Measurements from ENCODE around the gene GPR42.

GPR42 gene, protein sequence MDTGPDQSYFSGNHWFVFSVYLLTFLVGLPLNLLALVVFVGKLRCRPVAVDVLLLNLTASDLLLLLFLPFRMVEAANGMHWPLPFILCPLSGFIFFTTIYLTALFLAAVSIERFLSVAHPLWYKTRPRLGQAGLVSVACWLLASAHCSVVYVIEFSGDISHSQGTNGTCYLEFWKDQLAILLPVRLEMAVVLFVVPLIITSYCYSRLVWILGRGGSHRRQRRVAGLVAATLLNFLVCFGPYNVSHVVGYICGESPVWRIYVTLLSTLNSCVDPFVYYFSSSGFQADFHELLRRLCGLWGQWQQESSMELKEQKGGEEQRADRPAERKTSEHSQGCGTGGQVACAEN

DNA sequence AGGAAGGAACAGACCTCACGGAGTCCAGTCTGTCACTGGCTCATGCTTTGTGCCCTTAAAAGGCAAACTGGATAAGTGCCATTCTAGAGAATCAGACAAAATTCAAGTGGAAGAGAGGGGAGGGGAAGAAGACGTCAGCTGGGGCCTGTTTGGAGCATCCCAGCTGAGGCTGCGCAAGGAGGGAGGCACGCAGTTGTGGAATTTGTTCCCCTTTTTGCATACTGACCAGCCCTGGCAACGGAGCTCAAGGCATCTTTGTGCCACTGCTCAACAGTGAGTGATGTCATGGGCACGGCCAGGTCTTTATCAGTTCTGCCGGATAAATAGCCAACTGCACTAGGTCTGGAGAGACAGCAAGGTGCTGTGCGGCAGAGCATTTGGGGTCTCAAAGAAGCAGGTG is at the start of gene GPR42:
TSS of gene GPR42 (plus strand) at position 347 of the 400 bp plus-strand sequence. CDS start 292 bp downstream, outside the sequence.
- no peak for DNase-seq

DNA sequence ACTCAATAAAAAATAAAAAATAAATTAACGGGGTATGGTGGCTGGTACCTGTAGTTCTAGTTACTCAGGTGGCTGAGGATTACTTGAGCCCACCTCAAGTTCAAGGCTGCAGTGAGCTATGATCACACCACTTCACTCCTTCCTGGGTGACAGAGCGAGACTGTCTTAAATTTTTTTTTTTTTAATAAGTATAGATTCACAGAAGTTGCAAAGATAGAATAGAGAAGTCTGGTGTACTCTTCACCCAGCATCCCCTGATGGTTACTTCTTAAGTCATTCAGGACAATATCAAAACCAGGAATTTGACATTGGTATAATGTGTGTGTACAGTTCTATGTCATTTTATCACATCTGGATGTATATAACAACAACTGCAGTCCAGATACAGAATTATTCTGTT is 49.6 kb upstream of the GPR42 start:
- no peak for DNase-seq

DNA sequence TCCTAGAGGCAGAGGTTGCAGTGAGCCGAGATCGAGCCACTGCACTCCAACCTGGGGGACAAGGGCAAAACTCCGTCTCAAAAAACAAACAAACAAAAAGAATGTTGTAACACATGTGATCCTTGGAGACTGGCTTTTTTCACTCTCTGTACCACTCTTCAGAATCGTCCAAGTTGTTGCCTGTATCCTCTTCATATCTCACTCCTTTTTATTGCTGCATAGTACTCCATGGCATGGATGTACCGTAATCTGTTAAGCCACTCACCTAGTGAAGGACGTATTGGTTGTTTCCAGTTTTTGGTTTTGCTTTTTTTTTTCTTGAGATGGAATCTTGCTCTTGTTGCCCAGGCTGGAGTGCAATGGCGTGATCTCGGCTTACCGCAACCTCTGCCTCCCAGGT is 48.9 kb upstream of the GPR42 start:
- DNase-seq, result no peak

DNA sequence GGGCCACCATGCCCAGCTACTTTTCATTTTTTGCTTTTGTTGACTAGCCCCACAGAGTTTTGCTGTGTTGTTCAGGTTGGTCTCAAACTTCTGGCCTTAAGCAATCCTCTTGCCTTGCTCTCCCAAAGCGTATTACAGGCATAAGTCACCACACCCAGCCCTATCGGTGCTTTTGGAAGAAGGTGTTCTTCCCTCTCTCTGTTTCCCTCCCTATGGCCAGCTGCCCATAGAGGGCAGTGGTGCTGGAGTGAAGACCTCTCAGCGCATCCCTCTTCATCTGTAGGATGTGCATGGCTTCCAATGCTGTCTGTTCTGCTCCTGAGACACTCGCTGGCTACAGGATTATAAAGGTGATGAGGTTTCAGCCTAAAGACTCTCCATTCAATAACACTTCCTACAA is 43.2 kb upstream of the GPR42 start:
- DNase-seq, result peak; percentile 27

DNA sequence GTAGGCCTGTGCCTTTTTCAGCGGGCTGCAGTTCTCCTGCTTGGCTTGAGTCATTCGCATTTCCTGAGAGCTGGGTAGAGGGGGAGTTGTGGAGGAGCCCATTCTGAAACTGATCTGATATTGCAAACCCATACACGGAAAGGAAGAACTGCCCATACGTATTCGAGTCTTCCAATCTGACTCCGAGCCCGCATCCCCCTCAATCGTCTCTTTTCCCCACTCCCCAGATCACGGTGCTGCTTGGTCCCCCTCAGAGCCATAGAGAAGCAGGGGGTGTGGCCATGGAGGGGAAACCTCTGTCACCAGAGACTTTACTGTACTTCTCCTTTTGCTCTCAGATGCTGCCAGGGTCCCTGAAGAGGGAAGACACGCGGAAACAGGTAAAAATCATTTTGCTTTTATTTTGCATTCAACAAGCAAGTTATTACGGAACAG is 42.0 kb upstream of the GPR42 start, which contains the start of gene CD22:
TSS of gene CD22 (plus strand) at position 337 of the 435 bp plus-strand sequence. CDS start 2,854 bp downstream, outside the sequence.
- DNase-seq, result peak; percentile 64

DNA sequence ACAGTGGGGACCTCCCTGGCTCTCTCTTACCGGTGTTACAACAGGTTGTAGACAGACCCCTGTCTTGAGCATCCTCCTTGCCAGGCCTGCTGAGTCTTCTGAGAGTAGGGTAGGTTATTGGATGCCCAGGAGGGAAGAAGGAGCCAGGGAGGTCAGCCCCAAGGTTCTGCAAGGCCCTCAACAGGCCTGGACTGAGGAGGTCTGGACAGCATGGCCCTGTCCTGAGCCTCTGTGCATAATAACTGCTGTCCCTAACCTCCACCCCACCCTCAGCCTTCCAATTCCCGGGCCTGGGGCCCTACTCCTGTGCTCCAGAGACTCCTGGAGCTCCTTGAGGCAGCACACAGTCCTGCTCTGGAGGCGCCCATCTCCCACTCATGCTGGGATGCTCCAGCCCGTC is 41.5 kb upstream of the GPR42 start:
- no peak for DNase-seq

DNA sequence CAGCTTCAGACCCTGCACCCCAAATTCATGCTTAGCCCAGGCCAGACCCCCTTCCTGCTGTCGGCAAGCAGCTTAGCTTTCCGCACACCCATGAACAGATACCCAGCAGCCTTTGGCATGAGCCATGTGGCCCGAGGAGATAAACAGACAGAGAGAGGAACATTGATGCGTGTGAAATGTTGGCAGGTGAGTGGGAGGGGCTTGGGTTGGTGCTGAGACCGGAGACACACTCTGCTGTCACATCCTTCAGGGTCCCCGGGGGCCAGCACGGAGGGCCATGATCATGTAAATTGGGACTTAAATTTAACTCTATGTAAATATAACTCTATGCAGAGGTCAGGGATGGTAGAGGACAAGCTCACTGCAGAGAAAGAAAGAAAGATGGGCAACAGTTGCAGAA is 40.4 kb upstream of the GPR42 start:
- no peak for DNase-seq

DNA sequence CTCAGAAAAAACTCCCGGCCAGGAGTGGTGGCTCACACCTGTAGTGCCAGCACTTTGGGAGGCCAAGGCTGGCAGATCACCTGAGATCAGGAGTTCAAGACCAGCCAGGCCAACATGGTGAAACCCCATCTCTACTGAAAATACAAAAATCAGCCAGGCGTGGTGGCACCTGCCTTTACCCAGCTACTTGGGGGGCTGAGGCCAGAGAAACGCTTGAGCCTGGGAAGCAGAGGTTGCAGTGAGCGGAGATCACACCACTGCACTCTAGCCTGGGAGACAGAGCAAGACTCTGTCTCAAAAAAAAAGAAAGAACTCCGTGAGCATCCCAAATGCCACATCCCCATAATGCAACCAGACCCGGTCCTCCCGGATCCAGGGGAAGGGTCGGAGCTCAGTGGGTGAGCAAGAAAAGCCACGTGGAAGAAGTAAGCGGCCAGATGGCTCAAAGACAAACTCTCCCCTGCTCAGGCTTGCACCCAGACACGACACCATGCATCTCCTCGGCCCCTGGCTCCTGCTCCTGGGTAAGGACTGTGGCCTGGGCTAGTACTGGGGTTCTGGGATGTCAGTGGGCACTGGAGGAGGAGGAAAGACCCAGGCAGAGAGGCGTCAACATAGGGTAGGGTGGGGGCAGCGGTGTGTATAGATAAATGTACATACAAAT is 39.2 kb upstream of the GPR42 start:
- no peak for DNase-seq

DNA sequence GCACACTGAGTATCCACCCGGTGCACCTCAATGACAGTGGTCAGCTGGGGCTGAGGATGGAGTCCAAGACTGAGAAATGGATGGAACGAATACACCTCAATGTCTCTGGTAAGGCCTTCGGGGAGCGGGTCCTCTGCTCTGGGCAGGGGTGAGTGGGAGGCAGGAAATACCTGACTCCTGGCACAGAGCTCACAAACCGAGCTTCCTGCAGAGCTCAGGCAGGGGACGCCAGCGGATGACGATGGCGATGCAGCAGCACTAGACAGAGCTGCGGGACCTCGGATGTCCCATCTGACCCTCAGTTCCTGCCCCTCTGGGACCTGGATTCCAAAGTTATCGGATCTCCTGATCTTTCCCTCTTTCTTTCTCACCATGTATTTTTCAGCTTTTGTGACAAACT is 38.1 kb upstream of the GPR42 start:
- no peak for DNase-seq

DNA sequence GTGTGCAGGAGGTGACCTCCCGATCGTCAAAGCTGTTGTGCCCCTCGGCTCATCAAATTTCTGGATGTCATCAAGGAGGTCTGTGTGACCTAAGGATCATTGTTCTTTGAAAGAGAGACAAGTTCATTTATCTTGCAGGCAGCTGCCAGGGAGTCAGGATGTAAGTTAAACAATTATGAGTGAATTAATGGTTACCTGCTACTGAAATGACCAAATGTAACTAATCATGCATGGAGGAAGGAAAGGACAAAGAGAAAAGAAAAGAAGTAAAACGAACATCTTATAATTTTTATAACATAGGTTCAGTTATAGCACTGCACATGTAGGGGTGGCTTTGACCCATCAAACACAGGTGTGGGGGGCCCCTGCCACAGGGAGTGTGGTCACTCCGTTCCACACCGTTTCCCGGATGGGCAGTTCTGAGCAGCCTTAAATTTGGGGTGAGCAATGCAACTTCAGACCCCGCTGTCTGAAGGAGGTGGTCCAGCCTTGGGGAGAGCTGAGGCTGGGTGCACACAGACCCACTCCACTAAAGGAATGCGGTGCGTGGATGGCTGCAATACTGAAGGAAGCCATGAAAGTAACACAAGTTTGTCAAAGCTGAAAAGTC is 36.6 kb upstream of the GPR42 start:
- DNase-seq, result no peak

DNA sequence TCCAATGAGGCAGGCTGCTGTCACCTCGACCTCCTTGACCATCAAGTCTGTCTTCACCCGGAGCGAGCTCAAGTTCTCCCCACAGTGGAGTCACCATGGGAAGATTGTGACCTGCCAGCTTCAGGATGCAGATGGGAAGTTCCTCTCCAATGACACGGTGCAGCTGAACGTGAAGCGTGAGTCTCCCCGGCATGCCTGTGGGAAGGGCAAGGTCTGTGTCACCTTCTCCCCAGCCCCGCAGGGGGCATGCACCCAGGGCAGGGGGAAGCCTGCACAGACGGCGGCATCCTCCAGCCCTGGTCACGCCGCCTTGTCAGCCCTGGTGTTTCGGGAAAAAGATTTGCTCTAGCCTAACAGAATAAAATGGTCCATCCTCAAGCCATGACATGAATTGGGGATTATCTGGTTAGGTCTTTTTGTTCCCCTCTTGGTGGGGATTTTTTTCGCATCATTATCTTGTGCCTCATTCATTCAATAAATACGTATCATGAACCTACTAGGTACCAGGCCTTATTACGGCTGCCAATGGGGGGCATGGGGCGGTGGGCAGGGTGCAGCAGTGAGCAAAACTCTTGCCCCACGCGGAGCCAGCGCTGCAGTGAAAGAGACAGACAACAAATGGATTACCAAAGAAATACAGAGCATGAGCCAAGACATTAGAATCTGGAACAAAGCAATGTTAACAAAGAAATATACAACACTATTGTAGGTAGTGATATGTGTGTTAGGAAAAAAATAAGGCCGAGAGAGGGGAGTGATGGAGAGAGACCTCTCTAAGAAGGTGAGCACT is 34.5 kb upstream of the GPR42 start:
- DNase-seq, result no peak

DNA sequence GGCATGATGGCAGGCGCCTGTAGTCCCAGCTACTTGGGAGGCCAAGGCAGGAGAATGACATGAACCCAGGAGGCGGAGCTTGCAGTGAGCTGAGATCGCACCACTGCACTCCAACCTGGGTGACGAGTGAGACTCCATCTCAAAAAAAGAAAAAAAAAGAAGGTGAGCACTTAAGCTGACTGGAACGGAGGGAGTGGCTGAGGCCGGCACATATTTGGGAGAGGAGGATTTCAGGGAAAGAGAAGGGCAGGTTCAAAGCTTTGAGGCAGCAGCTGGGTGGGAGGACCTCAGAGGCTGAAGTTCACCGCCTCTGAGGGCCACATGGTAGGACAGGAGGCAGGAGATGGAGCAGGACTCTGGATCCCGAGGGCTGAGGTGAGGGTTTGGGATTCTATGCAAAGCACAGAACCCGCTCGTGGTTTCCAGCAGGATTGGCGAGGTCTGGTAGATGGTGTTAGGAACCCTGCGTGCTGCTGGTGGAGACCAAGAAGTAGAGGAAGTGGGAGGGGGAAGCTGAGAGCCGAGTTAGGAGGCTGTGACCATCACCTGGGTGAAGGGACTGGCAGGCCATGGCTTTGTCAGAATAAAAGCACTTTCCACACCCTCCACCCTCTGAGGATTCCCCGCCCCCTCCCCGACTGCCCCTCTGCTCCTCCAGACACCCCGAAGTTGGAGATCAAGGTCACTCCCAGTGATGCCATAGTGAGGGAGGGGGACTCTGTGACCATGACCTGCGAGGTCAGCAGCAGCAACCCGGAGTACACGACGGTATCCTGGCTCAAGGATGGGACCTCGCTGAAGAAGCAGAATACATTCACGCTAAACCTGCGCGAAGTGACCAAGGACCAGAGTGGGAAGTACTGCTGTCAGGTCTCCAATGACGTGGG is 33.5 kb upstream of the GPR42 start:
- DNase-seq, result no peak

DNA sequence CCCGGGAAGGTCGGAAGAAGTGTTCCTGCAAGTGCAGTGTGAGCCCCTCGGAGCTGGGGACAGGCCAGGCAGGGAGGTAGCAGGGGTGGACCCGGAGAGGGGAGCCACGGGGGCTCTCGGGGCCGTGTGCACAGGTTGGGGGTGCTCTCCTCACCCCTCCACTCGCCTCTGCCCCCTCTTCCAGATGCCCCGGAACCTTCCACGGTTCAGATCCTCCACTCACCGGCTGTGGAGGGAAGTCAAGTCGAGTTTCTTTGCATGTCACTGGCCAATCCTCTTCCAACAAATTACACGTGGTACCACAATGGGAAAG is 32.9 kb upstream of the GPR42 start:
- DNase-seq, result no peak

DNA sequence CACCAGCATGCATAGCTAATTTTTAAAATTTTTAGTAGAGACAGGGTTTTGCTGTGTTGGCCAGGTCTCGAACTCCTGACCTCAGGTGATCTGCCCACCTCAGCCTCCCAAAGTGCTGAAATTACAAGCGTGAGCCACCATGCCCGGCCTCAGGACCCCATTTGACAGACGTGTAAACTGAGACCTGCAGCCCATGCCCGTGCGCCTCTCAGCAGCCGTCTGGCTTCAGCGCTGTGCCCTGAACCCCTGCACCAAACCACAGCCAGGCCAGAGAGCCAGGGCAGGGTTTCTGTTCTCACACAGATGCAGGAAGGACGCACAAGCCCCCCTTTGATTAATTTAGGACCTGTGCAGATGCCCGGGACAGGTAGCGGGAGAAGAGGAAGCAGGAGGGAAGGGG is 30.4 kb upstream of the GPR42 start:
- DNase-seq, result no peak

DNA sequence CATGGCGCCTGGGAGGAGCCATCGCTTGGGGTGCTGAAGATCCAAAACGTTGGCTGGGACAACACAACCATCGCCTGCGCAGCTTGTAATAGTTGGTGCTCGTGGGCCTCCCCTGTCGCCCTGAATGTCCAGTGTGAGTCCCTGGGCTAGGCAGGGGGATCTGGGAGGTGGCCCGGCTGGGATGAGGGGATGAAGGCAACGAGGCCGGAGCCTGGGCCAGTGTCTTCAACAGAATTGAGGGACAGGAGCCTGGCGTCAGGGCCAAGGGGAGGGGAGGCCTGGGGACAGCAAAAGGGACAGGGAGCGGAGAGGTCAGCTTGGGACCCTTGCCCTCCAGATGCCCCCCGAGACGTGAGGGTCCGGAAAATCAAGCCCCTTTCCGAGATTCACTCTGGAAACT is 29.9 kb upstream of the GPR42 start:
- no peak for DNase-seq

DNA sequence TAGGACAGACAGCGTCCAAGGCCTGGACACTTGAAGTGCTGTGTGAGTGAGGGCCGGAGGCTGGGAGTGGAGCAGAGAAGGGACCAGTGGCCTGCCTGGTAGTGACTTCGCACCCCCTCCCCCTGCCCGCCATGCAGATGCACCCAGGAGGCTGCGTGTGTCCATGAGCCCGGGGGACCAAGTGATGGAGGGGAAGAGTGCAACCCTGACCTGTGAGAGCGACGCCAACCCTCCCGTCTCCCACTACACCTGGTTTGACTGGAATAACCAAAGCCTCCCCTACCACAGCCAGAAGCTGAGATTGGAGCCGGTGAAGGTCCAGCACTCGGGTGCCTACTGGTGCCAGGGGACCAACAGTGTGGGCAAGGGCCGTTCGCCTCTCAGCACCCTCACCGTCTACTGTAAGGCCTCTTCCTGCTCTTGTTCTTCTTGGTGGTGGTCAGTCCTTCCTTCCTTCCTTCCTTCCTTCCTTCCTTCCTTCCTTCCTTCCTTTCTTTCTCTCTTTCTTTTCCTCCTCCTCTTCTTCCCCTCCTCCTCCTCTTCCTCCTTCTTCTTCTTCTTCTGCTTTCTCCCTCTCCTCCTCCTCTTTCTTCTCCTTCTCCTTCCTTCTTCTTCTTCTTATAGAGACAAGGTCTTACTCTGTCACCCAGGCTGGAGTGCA is 29.2 kb upstream of the GPR42 start:
- DNase-seq, result no peak

DNA sequence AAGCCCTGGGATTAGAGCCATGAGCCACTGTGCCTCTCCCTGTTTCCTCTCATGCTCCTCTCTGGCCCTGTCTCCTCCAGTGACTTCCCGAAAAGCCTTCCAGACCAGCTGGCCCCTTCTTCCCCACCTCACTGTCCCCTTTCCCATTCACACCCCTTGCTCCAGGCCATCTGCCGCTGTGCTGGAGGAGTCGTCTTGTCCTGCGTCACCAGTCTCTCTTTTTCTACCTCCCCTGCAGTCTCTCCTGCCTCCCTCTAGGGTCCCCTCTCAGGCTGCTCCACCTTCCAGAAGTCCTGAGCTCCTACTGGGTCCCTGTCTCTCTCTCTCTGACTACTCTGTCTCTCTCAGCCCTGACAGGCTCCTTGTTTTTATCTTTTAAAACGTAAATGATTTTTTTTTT is 28.4 kb upstream of the GPR42 start:
- no peak for DNase-seq

DNA sequence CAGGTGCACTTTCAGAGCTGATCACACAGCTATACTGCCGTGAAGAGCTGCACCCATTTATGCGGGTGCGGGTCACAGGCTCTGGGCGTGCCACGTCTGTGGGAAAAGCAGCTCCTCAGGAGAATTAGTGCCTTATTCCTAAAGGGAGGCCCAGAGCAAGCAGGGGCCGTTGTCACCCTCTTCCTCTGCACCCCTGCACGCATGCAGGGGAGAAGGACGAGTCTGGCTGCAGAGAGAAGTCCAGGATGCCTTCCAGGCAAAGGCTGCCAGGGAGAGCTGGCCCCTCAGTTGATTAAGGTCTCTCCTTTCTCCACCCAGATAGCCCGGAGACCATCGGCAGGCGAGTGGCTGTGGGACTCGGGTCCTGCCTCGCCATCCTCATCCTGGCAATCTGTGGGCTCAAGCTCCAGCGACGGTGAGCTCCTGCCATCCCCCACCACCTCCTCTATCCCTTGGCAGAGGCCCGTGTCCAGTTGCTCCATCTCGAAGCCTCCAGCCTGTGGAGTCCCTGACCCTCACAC is 26.3 kb upstream of the GPR42 start:
- no peak for DNase-seq

DNA sequence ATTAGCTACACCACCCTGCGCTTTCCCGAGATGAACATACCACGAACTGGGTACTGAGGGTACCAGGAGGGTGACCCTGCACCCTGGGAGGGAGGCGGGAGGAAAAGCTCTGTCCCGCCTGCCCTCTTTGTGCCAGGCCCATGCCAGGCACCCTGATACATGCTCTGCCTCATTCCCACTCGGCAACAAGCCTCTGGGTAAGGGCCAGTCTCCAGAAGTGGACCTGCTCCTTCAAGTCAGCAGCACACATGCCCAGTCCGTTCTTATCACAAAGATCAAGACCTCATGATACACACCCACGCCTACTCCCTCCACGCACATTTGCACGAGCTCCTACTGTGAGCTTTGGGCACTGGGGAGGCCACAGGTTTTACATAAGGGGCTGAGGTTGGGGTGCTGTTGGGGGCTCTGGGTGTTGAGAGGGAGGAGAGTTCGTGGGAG is 25.2 kb upstream of the GPR42 start:
- DNase-seq, result no peak

DNA sequence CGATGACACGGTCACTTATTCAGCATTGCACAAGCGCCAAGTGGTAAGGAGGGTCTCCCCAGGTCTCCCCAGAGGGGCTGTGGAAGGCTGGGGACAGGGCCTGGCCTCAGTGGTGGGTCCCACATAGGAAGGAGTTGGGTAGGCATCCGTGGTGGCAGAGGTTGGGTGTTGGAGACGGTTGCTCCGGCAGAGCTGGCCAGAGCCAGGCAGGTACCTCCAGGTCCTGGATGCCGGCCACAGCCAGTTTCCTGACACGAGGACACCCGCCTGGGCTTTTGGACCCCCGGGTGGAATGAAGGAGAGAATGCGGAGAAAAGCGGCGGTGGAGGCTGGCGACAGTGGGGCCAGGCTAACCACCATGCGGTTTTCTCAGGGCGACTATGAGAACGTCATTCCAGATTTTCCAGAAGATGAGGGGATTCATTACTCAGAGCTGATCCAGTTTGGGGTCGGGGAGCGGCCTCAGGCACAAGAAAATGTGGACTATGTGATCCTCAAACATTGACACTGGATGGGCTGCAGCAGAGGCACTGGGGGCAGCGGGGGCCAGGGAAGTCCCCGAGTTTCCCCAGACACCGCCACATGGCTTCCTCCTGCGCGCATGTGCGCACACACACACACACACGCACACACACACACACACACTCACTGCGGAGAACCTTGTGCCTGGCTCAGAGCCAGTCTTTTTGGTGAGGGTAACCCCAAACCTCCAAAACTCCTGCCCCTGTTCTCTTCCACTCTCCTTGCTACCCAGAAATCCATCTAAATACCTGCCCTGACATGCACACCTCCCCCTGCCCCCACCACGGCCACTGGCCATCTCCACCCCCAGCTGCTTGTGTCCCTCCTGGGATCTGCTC is 24.4 kb upstream of the GPR42 start:
- DNase-seq, result peak; percentile 15
